OCI-LY7 (cell line): ENCODE data around the gene DKK2.
"Not testable (repeated sequence)": the region's sequence is repeated elsewhere in the genome, so short reads cannot be mapped to it uniquely, and the experiment has no call there.

Experiments
- EZH2phosphoT487 ChIP-seq: fragments of 200-600 bp; sonication (generic); IDR thresholded peaks from 2 replicates; pipeline ENCODE4 v1.6.1; 2018; ENCODE audit warnings: low read depth, borderline replicate concordance, mild to moderate bottlenecking, mixed run types, antibody characterized with exemption, low read length, moderate library complexity, mixed read lengths
- TF ChIP-seq, protein P1 (sequence below): fragments of 200-600 bp; sonication (generic); conservative IDR thresholded peaks from 2 replicates; pipeline ENCODE4 v1.5.1; 2014; ENCODE audit warnings: mild to moderate bottlenecking, antibody characterized with exemption, low read length, moderate library complexity, mixed read lengths

DNA sequence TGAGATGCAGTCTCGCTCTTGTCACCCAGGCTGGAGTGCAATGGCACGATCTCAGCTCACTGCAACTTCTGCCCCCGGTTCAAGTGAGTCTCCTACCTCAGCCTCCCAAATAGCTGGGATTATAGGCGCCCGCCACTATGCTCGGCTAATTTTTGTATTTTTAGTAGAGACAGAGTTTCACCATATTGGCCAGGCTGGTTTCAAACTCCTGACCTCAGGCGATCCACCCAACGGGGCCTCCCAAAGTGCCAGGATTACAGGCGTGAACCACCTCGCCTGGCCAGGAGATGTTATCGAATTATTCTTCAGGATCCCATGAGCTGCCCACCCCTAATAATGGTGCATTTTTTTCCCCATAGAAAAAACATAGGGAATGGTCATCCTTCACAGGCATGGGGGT, 128.1 kb downstream of the DKK2 start:
- TF ChIP-seq, protein P1, sequence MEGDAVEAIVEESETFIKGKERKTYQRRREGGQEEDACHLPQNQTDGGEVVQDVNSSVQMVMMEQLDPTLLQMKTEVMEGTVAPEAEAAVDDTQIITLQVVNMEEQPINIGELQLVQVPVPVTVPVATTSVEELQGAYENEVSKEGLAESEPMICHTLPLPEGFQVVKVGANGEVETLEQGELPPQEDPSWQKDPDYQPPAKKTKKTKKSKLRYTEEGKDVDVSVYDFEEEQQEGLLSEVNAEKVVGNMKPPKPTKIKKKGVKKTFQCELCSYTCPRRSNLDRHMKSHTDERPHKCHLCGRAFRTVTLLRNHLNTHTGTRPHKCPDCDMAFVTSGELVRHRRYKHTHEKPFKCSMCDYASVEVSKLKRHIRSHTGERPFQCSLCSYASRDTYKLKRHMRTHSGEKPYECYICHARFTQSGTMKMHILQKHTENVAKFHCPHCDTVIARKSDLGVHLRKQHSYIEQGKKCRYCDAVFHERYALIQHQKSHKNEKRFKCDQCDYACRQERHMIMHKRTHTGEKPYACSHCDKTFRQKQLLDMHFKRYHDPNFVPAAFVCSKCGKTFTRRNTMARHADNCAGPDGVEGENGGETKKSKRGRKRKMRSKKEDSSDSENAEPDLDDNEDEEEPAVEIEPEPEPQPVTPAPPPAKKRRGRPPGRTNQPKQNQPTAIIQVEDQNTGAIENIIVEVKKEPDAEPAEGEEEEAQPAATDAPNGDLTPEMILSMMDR = not testable (repeated sequence)
- not testable (repeated sequence) for TF ChIP-seq EZH2phosphoT487
